A549 (cell line): ENCODE data around the gene ADSS1. TPM values are rescaled to one million over a fixed set of nuclear protein-coding genes. Genes with fewer than 3 reads are reported as not detected.

ENCODE experiments used
- ATAC-seq, 2 experiments: fragments of 200-7000 bp in 1 of 2; fragments of >200 bp in 1 of 2; cut with Nextera tagmentation in 1 of 2; cut with Tn5 transposase in 1 of 2; 3 replicates each; pipeline versions ENCODE4 v1.8.0 to v1.9.1; 2018 to 2020; ENCODE audit warnings: mild to moderate bottlenecking in 1 of 2, moderate library complexity in 1 of 2
- CTCF ChIA-PET: fragments of 300-600 bp; sonication (Branson Sonifier 250); formaldehyde crosslinking; extraction: SDS; loops from one replicate; lab custom pipeline; 2021; ENCODE audit warnings: antibody characterized with exemption, inconsistent platforms; lab: Yijun Ruan, JAX
- POLR2A ChIA-PET: fragments of 350-600 bp; formaldehyde crosslinking; extraction: SDS; loops from one replicate; lab custom pipeline; 2021; ENCODE audit warnings: antibody characterized with exemption, inconsistent platforms; lab: Yijun Ruan, JAX
- DNase-seq, 2 experiments: peaks; one replicate each; pipeline versions ENCODE4 v3.0.0 to v3.0.0-alpha.2; 2011 to 2016; ENCODE audit warnings: low read depth in 1 of 2, low spot score in 1 of 2
- FAIRE-seq: peaks from 2 replicates; lab custom pipeline; 2011; peaks lifted over from hg19 to GRCh38; lab: Jason Lieb, UNC
- H3K27ac ChIP-seq, 2 experiments: fragments of >200 bp; sonication (Bioruptor Twin); formaldehyde crosslinking; 3 replicates each; pipeline ENCODE4 v1.5.1; 2016 to 2017
- H3K4me1 ChIP-seq: fragments of >200 bp; sonication (Bioruptor Twin); formaldehyde crosslinking; 3 replicates; pipeline ENCODE4 v1.6.1; 2016
- H3K4me2 ChIP-seq: fragments of >200 bp; sonication (Bioruptor Twin); formaldehyde crosslinking; 3 replicates; pipeline ENCODE4 v1.6.1; 2016
- H3K4me3 ChIP-seq: fragments of >200 bp; sonication (Bioruptor Twin); formaldehyde crosslinking; 3 replicates; pipeline ENCODE4 v1.5.1; 2016
- H3K9me3 ChIP-seq: fragments of >200 bp; sonication (Bioruptor Twin); formaldehyde crosslinking; 3 replicates; pipeline ENCODE4 v1.6.1; 2016
- BCL3 ChIP-seq: fragments of >200 bp; sonication (Bioruptor Twin); formaldehyde crosslinking; IDR thresholded peaks from 3 replicates; pipeline ENCODE4 v1.6.1; 2016
- CBX2 ChIP-seq: fragments of 200-600 bp; sonication (generic); IDR thresholded peaks from 2 replicates; pipeline ENCODE4 v1.6.1; 2016; ENCODE audit warnings: low read depth, mild to moderate bottlenecking, borderline replicate concordance
- CBX8 ChIP-seq: fragments of 200-600 bp; sonication (generic); IDR thresholded peaks from 2 replicates; pipeline ENCODE4 v1.6.1; 2016
- CEBPB ChIP-seq, 2 experiments: fragments of >200 bp in 1 of 2; sonication (Bioruptor Twin) in 1 of 2; formaldehyde crosslinking in 1 of 2; IDR thresholded peaks; 2 replicates each; pipeline ENCODE4 v1.6.1; 2012 to 2016
- CHD4 ChIP-seq: fragments of 200-600 bp; sonication (generic); IDR thresholded peaks from 2 replicates; pipeline ENCODE4 v1.6.1; 2016; ENCODE audit warnings: antibody characterized with exemption, mild to moderate bottlenecking, borderline replicate concordance
- CTCF ChIP-seq: fragments of >200 bp; sonication (Bioruptor Twin); formaldehyde crosslinking; IDR thresholded peaks from 3 replicates; pipeline ENCODE4 v1.5.1; 2016
- E2F6 ChIP-seq: IDR thresholded peaks from 2 replicates; pipeline ENCODE4 v1.6.1; 2012; ENCODE audit warnings: low read depth, borderline replicate concordance
- EHMT2 ChIP-seq: fragments of 200-600 bp; sonication (generic); IDR thresholded peaks from 2 replicates; pipeline ENCODE4 v1.6.1; 2016; ENCODE audit warnings: antibody characterized with exemption, low read depth, mild to moderate bottlenecking, moderate library complexity
- HDAC2 ChIP-seq: fragments of 200-600 bp; sonication (generic); IDR thresholded peaks from 2 replicates; pipeline ENCODE4 v1.6.1; 2016
- HMGXB4 ChIP-seq: fragments of 250-450 bp; sonication (Bioruptor Pico); IDR thresholded peaks from 2 replicates; pipeline ENCODE4 v1.5.0; 2021; ENCODE audit warnings: mild to moderate bottlenecking, moderate library complexity, borderline replicate concordance
- HOXA7 ChIP-seq: fragments of 250-450 bp; sonication (Bioruptor Pico); IDR thresholded peaks from 2 replicates; pipeline ENCODE4 v1.5.0; 2020; ENCODE audit warnings: mild to moderate bottlenecking, moderate library complexity
- HOXB13 ChIP-seq: fragments of 250-450 bp; sonication (Bioruptor Pico); IDR thresholded peaks from 2 replicates; pipeline ENCODE4 v1.5.0; 2020; ENCODE audit warnings: low read depth, mild to moderate bottlenecking, moderate library complexity
- HOXB5 ChIP-seq: fragments of 250-450 bp; sonication (Bioruptor Pico); IDR thresholded peaks from 2 replicates; pipeline ENCODE4 v1.5.0; 2020; ENCODE audit warnings: mild to moderate bottlenecking, moderate library complexity
- JUNB ChIP-seq: fragments of >200 bp; sonication (Bioruptor Twin); formaldehyde crosslinking; IDR thresholded peaks from 2 replicates; pipeline ENCODE4 v1.6.1; 2016
- KDM1A ChIP-seq: fragments of 200-600 bp; sonication (generic); IDR thresholded peaks from 2 replicates; pipeline ENCODE4 v1.6.1; 2016; ENCODE audit warnings: low read depth, mild to moderate bottlenecking
- MYC ChIP-seq: IDR thresholded peaks from 2 replicates; pipeline ENCODE4 v1.6.1; 2012; ENCODE audit warnings: mild to moderate bottlenecking, inconsistent platforms, low read length, improper control_type of control experiment, borderline replicate concordance
- NPAS2 ChIP-seq: fragments of 250-450 bp; sonication (Bioruptor Pico); IDR thresholded peaks from 2 replicates; pipeline ENCODE4 v1.8.0; 2022; ENCODE audit warnings: mild to moderate bottlenecking, moderate library complexity, borderline replicate concordance
- NR3C1 ChIP-seq: fragments of >200 bp; sonication (Bioruptor Twin); formaldehyde crosslinking; IDR thresholded peaks from 3 replicates; pipeline ENCODE4 v1.6.1; 2017
- PHF8 ChIP-seq: fragments of 200-600 bp; sonication (generic); IDR thresholded peaks from 2 replicates; pipeline ENCODE4 v1.6.1; 2016; ENCODE audit warnings: low read depth, mild to moderate bottlenecking, antibody characterized with exemption, moderate library complexity, borderline replicate concordance
- RAD21 ChIP-seq, 2 experiments: fragments of >200 bp in 1 of 2; sonication (Bioruptor Twin) in 1 of 2; formaldehyde crosslinking in 1 of 2; IDR thresholded peaks in 1 of 2; conservative IDR thresholded peaks in 1 of 2; 2 replicates in 1 of 2; 3 replicates in 1 of 2; pipeline ENCODE4 v1.6.1; 2012 to 2018; ENCODE audit warnings: inconsistent platforms in 1 of 2
- RARB ChIP-seq: fragments of 250-450 bp; sonication (Bioruptor Pico); IDR thresholded peaks from 2 replicates; pipeline ENCODE4 v1.8.0; 2021; ENCODE audit warnings: mild to moderate bottlenecking, moderate library complexity
- RCOR1 ChIP-seq: fragments of 150-350 bp; IDR thresholded peaks from 2 replicates; pipeline ENCODE4 v1.6.1; 2014; ENCODE audit warnings: antibody characterized with exemption, low read length, low read depth
- SREBF2 ChIP-seq: fragments of 450-650 bp; IDR thresholded peaks from 2 replicates; pipeline ENCODE4 v1.6.1; 2014; ENCODE audit warnings: mild to moderate bottlenecking, moderate library complexity
- TFCP2L1 ChIP-seq: fragments of 250-450 bp; sonication (Bioruptor Pico); IDR thresholded peaks from 2 replicates; pipeline ENCODE4 v1.5.0; 2021; ENCODE audit warnings: mild to moderate bottlenecking
- TP53 ChIP-seq: fragments of 250-450 bp; sonication (Bioruptor Pico); IDR thresholded peaks from 2 replicates; pipeline ENCODE4 v1.5.0; 2021; ENCODE audit warnings: mild to moderate bottlenecking, moderate library complexity
- USF2 ChIP-seq: fragments of 450-650 bp; IDR thresholded peaks from 2 replicates; pipeline ENCODE4 v1.6.1; 2014; ENCODE audit warnings: antibody characterized with exemption
- ZC3H11A ChIP-seq: fragments of 450-650 bp; IDR thresholded peaks from 2 replicates; pipeline ENCODE4 v1.6.1; 2014; ENCODE audit warnings: antibody characterized with exemption, mild to moderate bottlenecking
- ZNF302 ChIP-seq: fragments of 250-450 bp; sonication (Bioruptor Pico); IDR thresholded peaks from 2 replicates; pipeline ENCODE4 v1.9.0; 2021; ENCODE audit warnings: inconsistent platforms, mild to moderate bottlenecking, moderate library complexity
- ZSCAN20 ChIP-seq: fragments of 250-450 bp; sonication (Bioruptor Pico); IDR thresholded peaks from 2 replicates; pipeline ENCODE4 v1.8.0; 2022; ENCODE audit warnings: mild to moderate bottlenecking, moderate library complexity
- WGBS: methylation state at CpG from one replicate; pipeline ENCODE4 v1.1.6; 2017; ENCODE audit errors: missing lambda C conversion rate; 5-methylcytosine and 5-hydroxymethylcytosine counted together
- polyA plus RNA-seq, 4 experiments: library from polyadenylated mRNA; depleted of rRNA in 3 of 4; stranded (reverse); fragments of >200 nt; fragmentation: RNase III in 1 of 4; extraction: RNeasy Plus Mini Kit Qiagen cat#74134 plus additional on column Dnase treatment in 1 of 4; gene quantifications; 2 replicates in 3 of 4; 3 replicates in 1 of 4; pipeline ENCODE4 v1.2.3, GENCODE V29; 2011 to 2017

ADSS1 gene
- polyA plus RNA-seq, 2 of the 4 experiments (the other 2 are of a cell fraction), result 6.2 to 10.1 TPM

- no peak for ATAC-seq
- no peak for DNase-seq
- Histone ChIP-seq H3K27ac (no peak overlapping the region), H3K4me3 (no peak overlapping the region), H3K4me2 (no peak overlapping the region), H3K4me1 (peaks cover 46% of the 10 kb centered on the region), H3K9me3 (no peaks in the 10 kb centered on the region)
- CTCF ChIA-PET, result interaction anchor here (1.0 to 13.0 kb wide), 6 partner anchors 9 to 51 kb away, joined by 3 to 143 read pairs (median 8); partner anchors contain the start of genes ADSS1 and INF2
- POLR2A ChIA-PET, result no interaction called here
- TF ChIP-seq MYC (no peak), CTCF (no peak), HOXA7 (no peak), HDAC2 (no peak), NR3C1 (no peak), RCOR1 (no peak), EHMT2 (no peak), E2F6 (no peak), CBX8 (no peak), HOXB13 (CRISPR knock-in tag) (no peak), CEBPB (IDR thresholded peaks at IDR 0.05) (no peak), NPAS2 (CRISPR knock-in tag) (no peak), USF2 (no peak), HMGXB4 (no peak), ZC3H11A (no peak), RARB (no peak), SREBF2 (no peak), KDM1A (no peak)
- FAIRE-seq, result no peak
- 91% methylated on average over 12 of the region's 12 CpGs for WGBS
These were observed 21.9 kb upstream of the ADSS1 start for GRCh38 chr14:104702106-104702505.

- Histone ChIP-seq H3K27ac (no peak overlapping the region), H3K4me1 (peaks cover 46% of the 10 kb centered on the region), H3K4me3 (no peak overlapping the region), H3K4me2 (no peak overlapping the region), H3K9me3 (no peaks in the 10 kb centered on the region)
- WGBS, result 96% methylated on average over 4 of the region's 4 CpGs
- ChIA-PET POLR2A (no interaction called here), CTCF (interaction anchor here (0.6 to 13.0 kb wide), 7 partner anchors 10 to 625 kb away, joined by 3 to 143 read pairs (median 3); partner anchors contain the start of genes ADSS1 and INF2)
- ATAC-seq (no peak), DNase-seq (no peak), FAIRE-seq (no peak)
- TF ChIP-seq JUNB (no peak), E2F6 (no peak), CHD4 (no peak), BCL3 (no peak), RCOR1 (no peak), ZSCAN20 (CRISPR knock-in tag) (no peak), RAD21 (conservative IDR thresholded peaks at IDR 0.05 in 1 of 2, IDR thresholded peaks at IDR 0.05 in 1 of 2) (no peak), PHF8 (no peak), HOXA7 (no peak), CBX2 (no peak), CEBPB (IDR thresholded peaks at IDR 0.05) (no peak), TP53 (CRISPR knock-in tag) (no peak), HDAC2 (no peak), HOXB5 (CRISPR knock-in tag) (no peak), TFCP2L1 (CRISPR knock-in tag) (no peak), CTCF (no peak), ZNF302 (CRISPR knock-in tag) (no peak), NPAS2 (CRISPR knock-in tag) (no peak)
These were observed 21.4 kb upstream of the ADSS1 start for GRCh38 chr14:104702673-104703072.
